Mononuclear cell (primary cell): ENCODE results near the gene CBLN3. TPM values are rescaled to one million over a fixed set of nuclear protein-coding genes. Genes with fewer than 3 reads are reported as not detected.

Source experiments
- H3K27me3 ChIP-seq: 2 replicates; pipeline ENCODE4 v1.6.0; 2011; ENCODE audit warnings: low read length, control low read depth; ENCODE audit not compliant: insufficient read depth
- H3K4me1 ChIP-seq: 2 replicates; pipeline ENCODE4 v1.5.1; 2011; ENCODE audit warnings: mild to moderate bottlenecking, low read length, control low read depth; ENCODE audit not compliant: insufficient read depth
- H3K4me3 ChIP-seq: 2 replicates; pipeline ENCODE4 v1.5.1; 2011; ENCODE audit warnings: mild to moderate bottlenecking, low read length, moderate library complexity
- H3K9me3 ChIP-seq: 2 replicates; pipeline ENCODE4 v1.5.1; 2011; ENCODE audit warnings: low read depth, mild to moderate bottlenecking, control low read depth, low read length
- total RNA-seq: library from RNA; depleted of rRNA; stranded (reverse); fragments of >200 nt; gene quantifications from one replicate; pipeline ENCODE4 v1.2.3, GENCODE V29; 2012

CBLN3 gene
- total RNA-seq, 1 donor = 0.84 TPM

- Histone ChIP-seq H3K4me3 (no peak overlapping the region), H3K9me3 (no peaks in the 10 kb centered on the region), H3K27me3 (no peaks in the 10 kb centered on the region), H3K4me1 (peaks cover 61% of the 10 kb centered on the region)
Measured at GRCh38 chr14:24434036-24434435, 4.6 kb upstream of the CBLN3 start.

DNA sequence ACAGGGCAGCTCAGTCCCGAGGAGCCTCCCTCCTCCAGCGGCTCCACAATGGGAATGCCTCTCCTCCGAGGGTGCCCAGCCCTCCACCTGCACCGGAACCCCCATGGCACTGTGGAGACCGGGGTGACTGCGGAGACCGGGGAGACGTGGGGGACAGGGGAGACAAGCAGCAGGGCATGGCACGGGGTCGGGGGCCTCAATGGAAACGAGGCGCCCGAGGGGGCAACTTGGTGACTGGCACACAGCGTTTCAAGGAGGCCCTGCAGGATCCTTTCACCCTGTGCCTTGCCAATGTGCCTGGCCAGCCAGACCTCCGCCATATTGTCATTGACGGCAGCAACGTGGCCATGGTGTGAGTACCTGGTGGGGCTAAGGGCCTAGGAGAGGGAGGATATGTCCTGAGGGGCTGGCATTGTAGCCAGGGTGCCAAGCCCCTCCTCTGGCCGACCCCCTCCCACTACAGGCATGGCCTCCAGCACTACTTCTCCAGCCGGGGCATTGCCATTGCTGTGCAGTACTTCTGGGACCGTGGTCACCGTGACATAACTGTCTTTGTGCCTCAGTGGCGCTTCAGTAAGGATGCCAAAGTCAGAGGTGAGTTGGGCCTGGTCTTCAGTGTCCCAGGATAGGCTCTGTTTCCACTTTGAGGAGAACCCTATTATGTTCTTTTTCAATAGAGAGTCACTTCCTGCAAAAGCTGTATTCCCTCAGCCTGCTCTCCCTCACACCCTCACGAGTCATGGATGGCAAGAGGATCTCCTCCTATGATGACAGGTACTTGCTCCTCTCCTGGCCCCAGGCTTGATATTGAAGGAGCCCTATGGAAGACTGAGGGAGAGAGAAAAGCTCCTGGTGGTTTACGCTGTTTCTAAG is 3.0 kb upstream of the CBLN3 start:
- no peaks in the 10 kb centered on the region for H3K9me3 ChIP-seq
- H3K4me3 ChIP-seq = no peak overlapping the region
- H3K27me3 ChIP-seq = no peaks in the 10 kb centered on the region
- H3K4me1 ChIP-seq = peaks cover 58% of the 10 kb centered on the region

- H3K9me3 ChIP-seq = no peaks in the 10 kb centered on the region
- H3K4me1 ChIP-seq = peaks cover 56% of the 10 kb centered on the region
- no peak overlapping the region for H3K4me3 ChIP-seq
Measured at GRCh38 chr14:24431569-24432258, 2.2 kb upstream of the CBLN3 start.

DNA sequence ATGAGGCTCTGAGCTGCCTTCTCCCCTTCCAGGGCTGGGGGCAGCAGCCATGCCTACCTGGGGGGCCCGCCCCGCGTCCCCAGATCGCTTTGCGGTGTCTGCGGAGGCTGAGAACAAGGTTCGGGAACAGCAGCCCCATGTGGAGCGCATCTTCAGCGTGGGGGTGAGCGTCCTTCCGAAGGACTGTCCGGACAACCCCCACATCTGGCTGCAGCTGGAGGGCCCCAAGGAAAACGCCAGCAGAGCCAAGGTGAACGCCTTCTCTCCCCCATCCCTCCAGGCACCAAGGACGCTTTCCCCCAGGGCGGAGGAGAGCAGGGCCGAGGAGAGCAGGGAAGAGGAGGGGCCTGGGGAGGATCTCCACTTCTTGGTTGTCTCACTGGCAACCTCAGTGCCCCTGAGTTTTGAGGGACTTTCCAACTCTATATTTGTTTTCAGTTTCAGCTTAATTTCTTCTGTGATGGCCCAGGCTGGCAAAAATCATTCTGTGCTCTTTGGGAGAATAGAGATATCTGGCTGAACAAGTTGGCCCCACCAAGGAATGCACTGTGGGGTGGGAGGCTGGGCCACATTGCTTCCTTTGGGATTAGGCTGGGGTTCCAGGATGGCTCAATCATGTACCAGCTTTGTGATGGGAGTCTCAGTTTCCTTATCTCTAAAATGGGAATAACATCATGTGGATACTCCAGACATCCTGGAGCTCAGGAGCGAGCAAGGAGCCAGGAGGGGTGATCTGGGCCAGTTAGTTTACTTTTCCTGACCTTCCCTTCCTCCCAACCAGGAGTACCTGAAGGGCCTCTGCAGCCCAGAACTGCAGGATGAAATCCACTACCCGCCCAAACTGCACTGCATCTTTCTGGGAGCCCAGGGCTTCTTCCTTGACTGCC is 1.5 kb upstream of the CBLN3 start:
- H3K9me3 ChIP-seq = no peaks in the 10 kb centered on the region
- peaks cover 48% of the 10 kb centered on the region for H3K4me1 ChIP-seq
- H3K4me3 ChIP-seq = peak overlapping the region; percentile 84
- no peaks in the 10 kb centered on the region for H3K27me3 ChIP-seq

More at GRCh38 chr14:24431569-24432258, 2.2 kb upstream of the CBLN3 start:
- no peaks in the 10 kb centered on the region for H3K27me3 ChIP-seq

- H3K9me3 ChIP-seq = no peaks in the 10 kb centered on the region
- H3K4me1 ChIP-seq = peaks cover 44% of the 10 kb centered on the region
- peak overlapping the region; percentile 84 for H3K4me3 ChIP-seq
- no peaks in the 10 kb centered on the region for H3K27me3 ChIP-seq
Measured at GRCh38 chr14:24430143-24430681, 744 bp upstream of the CBLN3 start.

DNA sequence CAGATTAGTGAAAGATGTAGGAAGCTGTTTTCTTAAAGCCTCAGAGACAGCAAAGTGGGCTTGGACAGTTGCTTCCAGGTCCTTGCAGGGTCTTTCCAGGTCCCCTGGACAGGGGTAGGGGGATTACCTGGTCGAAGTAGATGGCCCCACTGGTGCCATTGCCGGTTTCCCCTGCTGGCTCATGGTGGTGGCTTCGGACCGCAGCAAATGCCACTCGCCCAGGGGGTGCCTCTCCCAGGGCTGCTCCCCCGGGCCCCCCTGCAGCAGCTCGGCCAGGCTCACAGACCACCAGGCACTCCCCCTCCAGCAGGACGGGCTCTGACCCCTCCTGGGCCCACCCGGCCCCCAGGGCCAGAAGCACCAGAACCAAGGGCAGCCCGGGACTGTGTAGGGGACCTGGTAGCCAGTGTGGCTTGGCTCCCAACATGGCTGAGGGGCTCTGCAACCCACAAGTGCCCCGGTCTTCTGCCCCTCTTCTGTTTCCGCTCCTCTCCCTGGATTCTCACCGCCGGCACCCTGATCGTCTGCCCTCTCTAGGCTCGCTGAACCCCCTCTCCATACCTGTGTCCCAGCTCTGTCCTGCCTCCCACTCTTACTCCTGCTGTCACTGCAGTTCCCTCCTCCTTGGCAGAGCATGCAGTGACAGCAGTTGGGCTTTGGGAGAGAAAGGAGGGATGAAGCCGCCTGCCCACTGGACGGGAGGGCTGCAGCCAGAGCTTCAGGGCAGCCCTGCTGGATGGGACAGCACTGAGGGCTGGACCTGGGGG is 657 bp downstream of the CBLN3 start:
- H3K4me3 ChIP-seq = peak overlapping the region; percentile 84
- no peaks in the 10 kb centered on the region for H3K27me3 ChIP-seq
- H3K4me1 ChIP-seq = peaks cover 44% of the 10 kb centered on the region
- no peaks in the 10 kb centered on the region for H3K9me3 ChIP-seq

- no peaks in the 10 kb centered on the region for H3K9me3 ChIP-seq
- no peaks in the 10 kb centered on the region for H3K27me3 ChIP-seq
- H3K4me3 ChIP-seq = no peak overlapping the region
- peaks cover 45% of the 10 kb centered on the region for H3K4me1 ChIP-seq
Measured at GRCh38 chr14:24427537-24428508, 1.6 kb downstream of the CBLN3 start.

DNA sequence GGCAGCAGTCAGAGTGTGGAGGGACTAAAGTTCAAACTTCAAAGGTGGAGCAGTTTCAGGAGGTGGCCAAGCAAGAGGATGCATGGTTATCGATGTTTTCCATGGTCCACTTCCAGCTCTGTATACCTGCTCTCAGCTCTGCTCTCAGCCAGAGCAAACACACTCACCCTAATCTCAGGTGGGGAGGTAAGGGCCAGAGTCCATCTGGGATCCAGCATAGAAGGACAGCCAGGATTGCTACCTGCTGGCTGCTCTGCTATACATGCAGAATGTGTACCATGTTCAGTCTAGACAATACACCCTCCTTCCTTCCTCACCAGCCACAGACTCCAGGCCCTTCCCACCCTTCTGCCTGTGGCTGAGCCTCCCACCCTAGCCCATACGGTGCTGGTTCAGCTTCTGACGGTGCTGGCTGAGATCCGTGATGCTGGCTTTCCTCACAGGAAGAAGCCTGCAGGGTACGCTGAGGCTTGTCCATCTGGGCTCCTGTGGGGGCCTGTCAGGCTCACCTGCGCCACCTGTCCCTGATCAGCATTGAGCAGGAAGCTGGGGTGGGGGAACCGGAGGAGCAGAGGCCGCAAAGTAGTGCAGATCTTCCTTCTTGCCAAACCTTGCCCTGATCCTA is 2.4 kb downstream of the CBLN3 start:
- Histone ChIP-seq H3K27me3 (no peaks in the 10 kb centered on the region), H3K9me3 (no peaks in the 10 kb centered on the region), H3K4me1 (peaks cover 50% of the 10 kb centered on the region), H3K4me3 (no peak overlapping the region)

- Histone ChIP-seq H3K9me3 (no peaks in the 10 kb centered on the region), H3K4me1 (peaks cover 43% of the 10 kb centered on the region), H3K4me3 (no peak overlapping the region), H3K27me3 (no peaks in the 10 kb centered on the region)
Measured at GRCh38 chr14:24426150-24426911, 3.1 kb downstream of the CBLN3 start.

DNA sequence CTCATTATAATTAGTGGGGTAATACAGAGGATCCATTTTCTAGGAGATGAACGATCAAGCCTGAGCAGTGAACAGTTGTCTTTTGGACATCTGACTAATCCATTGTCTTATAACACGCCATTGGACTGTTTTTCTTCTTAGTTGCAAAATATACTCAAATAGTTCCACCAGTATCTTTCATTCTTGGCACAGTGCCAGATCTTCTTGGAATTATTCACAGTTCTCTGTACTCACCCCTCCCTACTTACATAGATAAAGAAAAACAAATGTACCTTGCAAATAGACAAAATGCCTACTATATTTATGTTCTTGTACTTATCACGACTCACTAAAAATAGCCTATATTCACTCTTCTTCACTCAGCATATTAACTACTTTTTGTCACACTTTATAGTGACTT is 3.8 kb downstream of the CBLN3 start:
- H3K9me3 ChIP-seq = no peaks in the 10 kb centered on the region
- no peak overlapping the region for H3K4me3 ChIP-seq
- no peaks in the 10 kb centered on the region for H3K27me3 ChIP-seq
- peaks cover 37% of the 10 kb centered on the region for H3K4me1 ChIP-seq

DNA sequence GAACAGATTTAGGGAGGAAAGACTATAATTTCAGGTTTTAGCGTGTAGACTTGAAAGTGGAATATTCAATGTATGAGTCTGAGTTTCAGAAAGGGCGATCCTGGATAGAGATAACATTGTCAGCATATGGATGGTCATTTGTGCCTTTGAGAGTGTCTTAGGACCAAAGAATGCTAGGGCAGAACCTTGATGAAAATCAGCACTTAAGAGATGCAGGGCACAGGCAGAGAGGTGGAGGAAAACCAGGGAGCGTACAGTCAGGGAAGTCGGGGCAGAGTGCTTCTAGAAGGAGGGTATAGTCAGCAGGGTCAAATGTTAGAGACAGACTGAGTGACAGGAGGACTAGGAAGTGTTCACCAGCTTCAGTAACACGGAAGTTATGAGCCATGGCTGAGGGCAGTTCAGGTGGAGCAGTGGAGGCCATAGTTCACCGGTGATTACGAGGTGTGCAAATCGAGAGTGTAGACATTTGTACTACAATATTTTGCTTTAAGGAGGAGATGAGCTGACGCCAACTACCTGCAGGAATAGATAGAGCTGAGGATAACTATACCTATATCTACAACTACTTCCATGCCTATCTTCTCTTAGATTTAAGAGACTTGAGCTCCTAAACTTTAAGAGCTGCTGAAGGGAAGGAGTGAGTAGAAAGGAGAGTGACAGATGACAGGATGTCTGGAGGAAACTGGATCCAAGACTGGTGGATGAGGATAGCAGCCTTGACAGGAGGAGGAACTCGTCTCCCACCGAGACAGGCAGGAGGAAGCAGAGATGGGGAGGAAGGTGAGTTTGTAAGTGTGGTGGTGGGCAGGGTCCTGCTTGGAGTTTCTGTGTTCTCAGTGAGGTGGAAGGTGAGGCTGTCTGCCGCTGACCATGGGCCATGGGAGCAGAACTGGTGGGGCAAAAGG is 6.5 kb downstream of the CBLN3 start:
- no peaks in the 10 kb centered on the region for H3K9me3 ChIP-seq
- peaks cover 18% of the 10 kb centered on the region for H3K4me1 ChIP-seq
- no peak overlapping the region for H3K4me3 ChIP-seq
- no peaks in the 10 kb centered on the region for H3K27me3 ChIP-seq

DNA sequence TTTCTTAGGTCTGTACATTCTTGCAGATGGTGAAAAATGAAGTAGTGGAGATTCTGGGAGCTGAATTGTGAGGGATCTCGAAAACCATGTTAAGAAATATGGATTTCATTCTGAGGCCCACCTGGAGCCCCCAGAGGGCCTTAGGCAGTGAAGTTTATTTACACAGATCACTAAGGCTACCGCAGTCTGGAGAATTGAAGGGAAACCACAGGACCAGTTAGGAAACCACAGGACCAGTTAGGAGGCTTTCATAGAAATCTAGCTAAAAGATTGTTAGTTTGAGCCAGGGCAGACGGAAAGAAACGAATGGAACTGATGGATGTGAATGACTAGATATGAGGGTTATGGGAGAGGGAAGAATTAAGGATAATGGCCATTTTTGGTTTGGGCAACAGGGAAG is 7.2 kb downstream of the CBLN3 start:
- Histone ChIP-seq H3K9me3 (no peaks in the 10 kb centered on the region), H3K4me3 (no peak overlapping the region), H3K27me3 (no peaks in the 10 kb centered on the region), H3K4me1 (peaks cover 14% of the 10 kb centered on the region)
